SU-DHL-6 (cell line): ENCODE measurements around the gene KCTD1.

Experiments used
- EZH2phosphoT487 ChIP-seq: fragments of 200-600 bp; sonication (generic), shearing (Covaris generic); conservative IDR thresholded peaks from 2 replicates; pipeline ENCODE4 v1.6.1; 2018; ENCODE audit warnings: mild to moderate bottlenecking, antibody characterized with exemption, low read length, moderate library complexity, mixed read lengths
- TF ChIP-seq, protein P1 (sequence below): fragments of 200-600 bp; sonication (generic); IDR thresholded peaks from one replicate; pipeline ENCODE4 v1.5.1; 2017; ENCODE audit warnings: antibody characterized with exemption, mild to moderate bottlenecking, low read length, moderate library complexity; ENCODE audit not compliant: insufficient read depth, poor library complexity, severe bottlenecking

DNA sequence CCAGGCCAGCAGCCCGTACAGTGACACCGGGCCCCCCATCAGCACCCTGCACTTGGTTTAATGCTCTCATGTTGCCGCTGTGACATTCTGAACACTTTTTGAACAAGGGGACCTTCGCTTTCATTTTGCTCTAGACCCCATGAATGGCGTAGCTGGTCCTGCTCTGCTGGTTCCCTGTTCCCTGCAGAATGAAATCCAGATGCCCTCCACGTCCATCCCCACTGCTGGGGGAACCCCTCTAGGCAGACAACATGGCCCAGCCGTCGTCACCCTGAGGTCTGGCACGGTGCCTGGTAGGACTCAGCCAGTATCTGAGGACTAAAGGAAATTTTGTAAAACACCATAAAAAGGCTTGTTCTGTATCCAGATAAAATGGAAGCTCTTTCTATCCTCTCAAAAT is 128.6 kb downstream of the KCTD1 start:
- TF ChIP-seq, protein P1, sequence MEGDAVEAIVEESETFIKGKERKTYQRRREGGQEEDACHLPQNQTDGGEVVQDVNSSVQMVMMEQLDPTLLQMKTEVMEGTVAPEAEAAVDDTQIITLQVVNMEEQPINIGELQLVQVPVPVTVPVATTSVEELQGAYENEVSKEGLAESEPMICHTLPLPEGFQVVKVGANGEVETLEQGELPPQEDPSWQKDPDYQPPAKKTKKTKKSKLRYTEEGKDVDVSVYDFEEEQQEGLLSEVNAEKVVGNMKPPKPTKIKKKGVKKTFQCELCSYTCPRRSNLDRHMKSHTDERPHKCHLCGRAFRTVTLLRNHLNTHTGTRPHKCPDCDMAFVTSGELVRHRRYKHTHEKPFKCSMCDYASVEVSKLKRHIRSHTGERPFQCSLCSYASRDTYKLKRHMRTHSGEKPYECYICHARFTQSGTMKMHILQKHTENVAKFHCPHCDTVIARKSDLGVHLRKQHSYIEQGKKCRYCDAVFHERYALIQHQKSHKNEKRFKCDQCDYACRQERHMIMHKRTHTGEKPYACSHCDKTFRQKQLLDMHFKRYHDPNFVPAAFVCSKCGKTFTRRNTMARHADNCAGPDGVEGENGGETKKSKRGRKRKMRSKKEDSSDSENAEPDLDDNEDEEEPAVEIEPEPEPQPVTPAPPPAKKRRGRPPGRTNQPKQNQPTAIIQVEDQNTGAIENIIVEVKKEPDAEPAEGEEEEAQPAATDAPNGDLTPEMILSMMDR = no peak
- no peak for TF ChIP-seq EZH2phosphoT487
